Measurements from ENCODE around the gene B4GALT5.
"Not testable (repeated sequence)": the region's sequence is repeated elsewhere in the genome, so short reads cannot be mapped to it uniquely, and the experiment has no call there.

- TF ChIP-seq GATA1 (IDR thresholded peaks at IDR 0.05; ENCODE audit: low read depth, low read length); POLR2A (IDR thresholded peaks at IDR 0.05; ENCODE audit: low read length): not testable (repeated sequence)
Observed at GRCh38 chr20:49611539-49612126, 102.0 kb downstream of the B4GALT5 start.

Data from erythroblast (primary cell).